Suprapubic skin (tissue), 4 donors: Measurements from ENCODE around the gene LGALS4. TPM values are rescaled to one million over a fixed set of nuclear protein-coding genes. Genes with fewer than 3 reads are reported as not detected.
"Not testable (repeated sequence)": the region's sequence is repeated elsewhere in the genome, so short reads cannot be mapped to it uniquely, and the experiment has no call there.

Source experiments
- DNase-seq, 2 donors: peaks; one replicate each; pipeline ENCODE4 v3.0.0-alpha.2; 2019; ENCODE audit warnings: low spot score in 2 of 2
- H3K27ac ChIP-seq: fragments of 200-600 bp; sonication (generic); one replicate; pipeline ENCODE4 v1.5.1; 2019
- H3K27me3 ChIP-seq: fragments of 200-600 bp; sonication (generic); one replicate; pipeline ENCODE4 v1.5.1; 2019
- H3K36me3 ChIP-seq: fragments of 200-600 bp; sonication (generic); one replicate; pipeline ENCODE4 v1.5.1; 2019
- H3K4me1 ChIP-seq: fragments of 200-600 bp; sonication (generic); one replicate; pipeline ENCODE4 v1.5.1; 2019
- H3K4me3 ChIP-seq: fragments of 200-600 bp; sonication (generic); one replicate; pipeline ENCODE4 v1.5.1; 2019; ENCODE audit warnings: mild to moderate bottlenecking
- H3K9me3 ChIP-seq: fragments of 200-600 bp; sonication (generic); one replicate; pipeline ENCODE4 v1.5.1; 2019
- EP300 ChIP-seq: sonication (generic); formaldehyde crosslinking; IDR thresholded peaks from one replicate; pipeline ENCODE4 v1.6.1; 2017; ENCODE audit warnings: antibody characterized with exemption
- POLR2A ChIP-seq, 2 donors: fragments of 450-650 bp; IDR thresholded peaks; one replicate each; pipeline ENCODE4 v1.6.1; 2017; ENCODE audit warnings: antibody characterized with exemption in 2 of 2, mild to moderate bottlenecking in 2 of 2, moderate library complexity in 2 of 2
- POLR2AphosphoS5 ChIP-seq, 3 donors: sonication (generic); formaldehyde crosslinking; IDR thresholded peaks; one replicate each; pipeline ENCODE4 v1.6.1; 2017; ENCODE audit warnings: antibody characterized with exemption in 3 of 3
- WGBS: methylation state at CpG from one replicate; pipeline ENCODE4 v1.1.5; 2018; 5-methylcytosine and 5-hydroxymethylcytosine counted together
- total RNA-seq, 4 donors: library from RNA; depleted of rRNA; stranded (reverse); fragments of >200 nt; gene quantifications; one replicate each; pipeline ENCODE4 v1.1.0, GENCODE V29; 2016
- TF ChIP-seq, protein P1 (sequence below), 2 donors: fragments of 200-600 bp in 1 of 2; fragments of 450-650 bp in 1 of 2; sonication (generic) in 1 of 2; IDR thresholded peaks; one replicate each; pipeline ENCODE4 v1.5.1; 2016 to 2019; ENCODE audit warnings: antibody characterized with exemption in 2 of 2, mild to moderate bottlenecking in 1 of 2, moderate library complexity in 1 of 2

The LGALS4 gene
- total RNA-seq, 4 donors from 2014 or later = 0.39 to 8.2 (median 1.6) TPM

GRCh38 chr19:38759590-38760003, 53.1 kb downstream of the LGALS4 start:
- Histone ChIP-seq H3K27ac (no peak overlapping the region), H3K9me3 (no peaks in the 10 kb centered on the region), H3K4me1 (no peaks in the 10 kb centered on the region), H3K4me3 (no peak overlapping the region), H3K27me3 (no peaks in the 10 kb centered on the region), H3K36me3 (no peaks in the 10 kb centered on the region)
- TF ChIP-seq, protein P1, sequence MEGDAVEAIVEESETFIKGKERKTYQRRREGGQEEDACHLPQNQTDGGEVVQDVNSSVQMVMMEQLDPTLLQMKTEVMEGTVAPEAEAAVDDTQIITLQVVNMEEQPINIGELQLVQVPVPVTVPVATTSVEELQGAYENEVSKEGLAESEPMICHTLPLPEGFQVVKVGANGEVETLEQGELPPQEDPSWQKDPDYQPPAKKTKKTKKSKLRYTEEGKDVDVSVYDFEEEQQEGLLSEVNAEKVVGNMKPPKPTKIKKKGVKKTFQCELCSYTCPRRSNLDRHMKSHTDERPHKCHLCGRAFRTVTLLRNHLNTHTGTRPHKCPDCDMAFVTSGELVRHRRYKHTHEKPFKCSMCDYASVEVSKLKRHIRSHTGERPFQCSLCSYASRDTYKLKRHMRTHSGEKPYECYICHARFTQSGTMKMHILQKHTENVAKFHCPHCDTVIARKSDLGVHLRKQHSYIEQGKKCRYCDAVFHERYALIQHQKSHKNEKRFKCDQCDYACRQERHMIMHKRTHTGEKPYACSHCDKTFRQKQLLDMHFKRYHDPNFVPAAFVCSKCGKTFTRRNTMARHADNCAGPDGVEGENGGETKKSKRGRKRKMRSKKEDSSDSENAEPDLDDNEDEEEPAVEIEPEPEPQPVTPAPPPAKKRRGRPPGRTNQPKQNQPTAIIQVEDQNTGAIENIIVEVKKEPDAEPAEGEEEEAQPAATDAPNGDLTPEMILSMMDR (IDR thresholded peaks at IDR 0.05) = no peak
- TF ChIP-seq POLR2A (IDR thresholded peaks at IDR 0.05) (no peak), EP300 (no peak), POLR2AphosphoS5 (IDR thresholded peaks at IDR 0.05) (no peak)
- no peak for DNase-seq
- WGBS = 73% methylated on average over 10 of the region's 10 CpGs

- not testable (repeated sequence) for H3K4me3 ChIP-seq, H3K27me3 ChIP-seq, H3K4me1 ChIP-seq, H3K36me3 ChIP-seq, H3K9me3 ChIP-seq, H3K27ac ChIP-seq, DNase-seq
- WGBS = 60% methylated on average over 1 of the region's 2 CpGs
These were observed 58.5 kb downstream of the LGALS4 start for GRCh38 chr19:38754196-38754595.

DNA sequence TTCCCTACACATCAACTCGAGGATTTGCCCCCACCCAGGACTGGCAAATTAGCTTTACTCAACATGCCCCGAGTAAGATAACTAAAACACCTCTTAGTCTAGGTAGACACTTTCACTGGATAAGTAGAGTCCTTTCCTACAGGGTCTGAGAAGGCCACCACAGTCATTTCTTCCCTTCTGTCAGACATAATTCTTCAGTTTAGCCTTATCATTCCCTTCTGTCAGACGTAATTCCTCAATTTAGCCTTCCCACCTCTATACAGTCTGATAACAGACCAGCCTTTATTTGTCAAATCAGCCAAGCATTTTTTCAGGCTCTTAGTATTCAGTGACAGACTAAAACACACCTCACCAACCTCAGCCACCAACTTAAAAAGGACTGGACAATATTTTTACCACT, 59.0 kb downstream of the LGALS4 start:
- H3K4me3 ChIP-seq, H3K27ac ChIP-seq, H3K36me3 ChIP-seq, H3K4me1 ChIP-seq, H3K9me3 ChIP-seq, DNase-seq, H3K27me3 ChIP-seq: not testable (repeated sequence)
- WGBS = 78% methylated on average over 3 of the region's 3 CpGs

Other genes starting within 250 kb of the LGALS4 start
- 1 to 10 TPM in 3 of 4 donors, under 1 TPM in 1; 0.68 to 2.8 (median 1.8) TPM for gene MAP4K1, start 195.0 kb downstream of the LGALS4 start, total RNA-seq
- 100 to 1,000 TPM; 274 to 587 (median 557) TPM for gene EIF3K, start 193.8 kb downstream of the LGALS4 start, total RNA-seq
- gene ACTN4, start 165.3 kb downstream of the LGALS4 start, total RNA-seq = 100 to 1,000 TPM; 475 to 520 (median 507) TPM
- 10 to 100 TPM in 3 of 4 donors, 1 to 10 TPM in 1; 8.0 to 31.3 (median 15.7) TPM for gene CAPN12, start 68.5 kb downstream of the LGALS4 start, total RNA-seq
- 1,000 to 10,000 TPM in 1 of 4 donors, 100 to 1,000 TPM in 2, 10 to 100 TPM in 1; 51.3 to 1,491 (median 446) TPM for gene LGALS7, start 39.4 kb downstream of the LGALS4 start, total RNA-seq
- 1,000 to 10,000 TPM; 1,712 to 6,564 (median 4,773) TPM for gene LGALS7B, start 23.7 kb downstream of the LGALS4 start, total RNA-seq
- 100 to 1,000 TPM in 1 of 4 donors, 10 to 100 TPM in 3; 77.6 to 250 (median 86.4) TPM for gene ECH1, start 18.8 kb upstream of the LGALS4 start, total RNA-seq
- 100 to 1,000 TPM; 178 to 227 (median 200) TPM for gene HNRNPL, start 37.0 kb upstream of the LGALS4 start, total RNA-seq
- 10 to 100 TPM in 2 of 4 donors, 1 to 10 TPM in 2; 5.1 to 17.2 (median 9.2) TPM for gene RINL, start 65.3 kb upstream of the LGALS4 start, total RNA-seq
- 100 to 1,000 TPM in 1 of 4 donors, 10 to 100 TPM in 3; 90.4 to 100 (median 96.2) TPM for gene SIRT2, start 86.7 kb upstream of the LGALS4 start, total RNA-seq
- 10 to 100 TPM; 18.1 to 25.4 (median 21.1) TPM for gene NFKBIB, start 87.0 kb upstream of the LGALS4 start, total RNA-seq
- 1 to 10 TPM in 2 of 4 donors, under 1 TPM in 1, not detected in 1; 0.85 to 3.1 (median 1.3) TPM for gene CCER2, start 99.2 kb upstream of the LGALS4 start, total RNA-seq
- 10 to 100 TPM; 18.5 to 36.4 (median 29.2) TPM for gene SARS2, start 117.8 kb upstream of the LGALS4 start, total RNA-seq
- gene MRPS12, start 118.0 kb upstream of the LGALS4 start, total RNA-seq = 10 to 100 TPM; 19.0 to 40.5 (median 35.2) TPM
- gene FBXO17, start 162.8 kb upstream of the LGALS4 start, total RNA-seq = 10 to 100 TPM; 11.3 to 35.1 (median 20.4) TPM
- 10 to 100 TPM; 12.0 to 37.9 (median 26.1) TPM for gene FBXO27, start 219.6 kb upstream of the LGALS4 start, total RNA-seq